GM23338 (cell line): ENCODE measurements around the gene PRKCH. TPM values are rescaled to one million over a fixed set of nuclear protein-coding genes. Genes with fewer than 3 reads are reported as not detected.

ENCODE experiments used
- ATAC-seq: fragments of 200-7000 bp; cut with Tn5 transposase; 3 replicates; pipeline ENCODE4 v1.9.1; 2020
- DNase-seq: peaks from one replicate; pipeline ENCODE4 v3.0.0-alpha.2; 2015; ENCODE audit warnings: low spot score
- H2AFZ ChIP-seq: fragments of 200-600 bp; sonication (generic); 2 replicates; pipeline ENCODE4 v1.8.0; 2016; ENCODE audit warnings: antibody characterized with exemption, mild to moderate bottlenecking, moderate library complexity
- H3F3A ChIP-seq: fragments of 200-600 bp; sonication (generic); replicated peaks from 2 replicates; pipeline ENCODE4 v1.8.0; 2017; ENCODE audit warnings: antibody characterized with exemption, mixed run types, low read depth
- H3K27ac ChIP-seq: fragments of 200-600 bp; sonication (generic); 2 replicates; pipeline ENCODE4 v1.6.1; 2016; ENCODE audit warnings: low read depth
- H3K27me3 ChIP-seq: fragments of 200-600 bp; sonication (generic); 2 replicates; pipeline ENCODE4 v1.8.0; 2016; ENCODE audit warnings: mild to moderate bottlenecking, mixed run types, moderate library complexity; ENCODE audit not compliant: insufficient read depth
- H3K36me3 ChIP-seq: fragments of 200-600 bp; sonication (generic); 2 replicates; pipeline ENCODE4 v1.8.0; 2016; ENCODE audit warnings: mild to moderate bottlenecking; ENCODE audit not compliant: insufficient read depth
- H3K4me1 ChIP-seq: fragments of 200-600 bp; sonication (generic); 2 replicates; pipeline ENCODE4 v1.8.0; 2016; ENCODE audit warnings: mild to moderate bottlenecking, moderate library complexity; ENCODE audit not compliant: insufficient read depth
- H3K4me2 ChIP-seq: fragments of 200-600 bp; sonication (generic); 2 replicates; pipeline ENCODE4 v1.7.1; 2017; ENCODE audit warnings: mixed run types
- H3K4me3 ChIP-seq: fragments of 200-600 bp; sonication (generic); 2 replicates; pipeline ENCODE4 v1.6.1; 2016; ENCODE audit warnings: mixed run types
- H3K79me2 ChIP-seq: fragments of 200-600 bp; sonication (generic); replicated peaks from 2 replicates; pipeline ENCODE4 v1.8.0; 2017; ENCODE audit warnings: mild to moderate bottlenecking; ENCODE audit not compliant: insufficient read depth
- H3K9me2 ChIP-seq: fragments of 200-600 bp; sonication (generic); 2 replicates; pipeline ENCODE4 v1.8.0; 2017; ENCODE audit not compliant: insufficient read depth
- H4K20me1 ChIP-seq: fragments of 200-600 bp; sonication (generic); replicated peaks from 2 replicates; pipeline ENCODE4 v1.8.0; 2017; ENCODE audit warnings: mild to moderate bottlenecking; ENCODE audit not compliant: insufficient read depth
- H3K27ac Mint-ChIP-seq: 2 replicates; pipeline ENCODE4 v1.8.0; 2020; ENCODE audit warnings: inconsistent platforms, mild to moderate bottlenecking, moderate library complexity, mixed read lengths
- H3K27me3 Mint-ChIP-seq: 3 replicates; pipeline ENCODE4 v1.8.0; 2022; ENCODE audit warnings: low read depth, mild to moderate bottlenecking, moderate library complexity, mixed read lengths, inconsistent platforms; ENCODE audit not compliant: insufficient read depth, poor library complexity
- H3K36me3 Mint-ChIP-seq: 3 replicates; pipeline ENCODE4 v1.8.0; 2021; ENCODE audit warnings: low read depth, mild to moderate bottlenecking, inconsistent platforms, moderate library complexity, mixed read lengths
- H3K4me1 Mint-ChIP-seq: 3 replicates; pipeline ENCODE4 v1.8.0; 2020; ENCODE audit warnings: mild to moderate bottlenecking, inconsistent platforms, mixed read lengths
- H3K4me3 Mint-ChIP-seq: 3 replicates; pipeline ENCODE4 v1.8.0; 2021; ENCODE audit warnings: moderate library complexity, mild to moderate bottlenecking, inconsistent platforms, mixed read lengths
- H3K9me3 Mint-ChIP-seq: 3 replicates; pipeline ENCODE4 v1.8.0; 2020; ENCODE audit warnings: moderate library complexity, mild to moderate bottlenecking, inconsistent platforms, mixed read lengths
- CREB1 ChIP-seq: fragments of 250-450 bp; sonication (Bioruptor Pico); IDR thresholded peaks from 2 replicates; pipeline ENCODE4 v1.5.0; 2020; ENCODE audit warnings: low read depth, mild to moderate bottlenecking, moderate library complexity
- CTCF ChIP-seq, 2 experiments: fragments of 200-600 bp in 1 of 2; sonication (generic) in 1 of 2; conservative IDR thresholded peaks; 2 replicates each; pipeline versions ENCODE4 v1.5.1 to v1.6.1; 2016 to 2017; ENCODE audit warnings: antibody characterized with exemption in 2 of 2, low read depth in 2 of 2, mild to moderate bottlenecking in 2 of 2, moderate library complexity in 1 of 2
- STAT1 ChIP-seq: IDR thresholded peaks from one replicate; pipeline ENCODE4 v1.6.1; 2016; ENCODE audit warnings: antibody characterized with exemption; ENCODE audit not compliant: unreplicated experiment
- ZNF331 ChIP-seq: fragments of 250-450 bp; sonication (Bioruptor Pico); IDR thresholded peaks from 2 replicates; pipeline ENCODE4 v1.5.0; 2020; ENCODE audit warnings: low read depth, mild to moderate bottlenecking, moderate library complexity
- ZNF462 ChIP-seq: fragments of 250-450 bp; sonication (Bioruptor Pico); IDR thresholded peaks from 2 replicates; pipeline ENCODE4 v1.5.0; 2020; ENCODE audit warnings: mild to moderate bottlenecking, moderate library complexity
- polyA plus RNA-seq: library from polyadenylated mRNA; unstranded; fragments of >200 nt; fragmentation: Nextera tagmentation; extraction: Ambion mirVana; gene quantifications from 2 replicates; pipeline ENCODE4 v1.2.1, GENCODE V29; 2016
- total RNA-seq: library from RNA; depleted of rRNA; stranded (reverse); fragments of >200 nt; shearing (Covaris generic); gene quantifications from 2 replicates; pipeline ENCODE4 v1.2.3, GENCODE V29; 2014

PRKCH gene
- total and polyA plus RNA-seq, 2 experiments from 2014 or later, result 5.4 to 10.1 TPM

- no peak overlapping the region for H3K4me2 ChIP-seq
- no peak for ATAC-seq
These were observed 170.6 kb downstream of the PRKCH start for GRCh38 chr14:61491876-61492434.

More at GRCh38 chr14:61491876-61492434, 170.6 kb downstream of the PRKCH start:
- Mint-ChIP-seq H3K4me1 (peaks cover 5% of the 10 kb centered on the region; the same call in 2 of the 3 replicates), H3K27ac (no peak overlapping the region), H3K27me3 (no peaks in the 10 kb centered on the region), H3K9me3 (no peaks in the 10 kb centered on the region), H3K4me3 (no peak overlapping the region), H3K36me3 (no peaks in the 10 kb centered on the region)
- H3K27me3 ChIP-seq, result no peaks in the 10 kb centered on the region
- no peaks in the 10 kb centered on the region for H3K36me3 ChIP-seq
- H4K20me1 ChIP-seq, result no peaks in the 10 kb centered on the region
- H3F3A ChIP-seq, result no peaks in the 10 kb centered on the region
- H2AFZ ChIP-seq, result no peak overlapping the region
- DNase-seq, result no peak
- H3K9me2 ChIP-seq, result no peaks in the 10 kb centered on the region
- H3K4me3 ChIP-seq, result no peak overlapping the region
- H3K4me1 ChIP-seq, result no peaks in the 10 kb centered on the region
- no peaks in the 10 kb centered on the region for H3K79me2 ChIP-seq
- no peak overlapping the region for H3K27ac ChIP-seq
- TF ChIP-seq CREB1 (CRISPR knock-in tag) (no peak), CTCF (conservative IDR thresholded peaks at IDR 0.05; ENCODE audit: low read depth in 2 of 2) (no peak), ZNF462 (CRISPR knock-in tag) (no peak), STAT1 (no peak), ZNF331 (CRISPR knock-in tag) (no peak)
